GM19328 (cell line): ENCODE measurements around the gene LMBR1.
"Not testable (repeated sequence)": the region's sequence is repeated elsewhere in the genome, so short reads cannot be mapped to it uniquely, and the experiment has no call there.

ENCODE experiments used
- ATAC-seq: cut with Tn5 transposase; IDR thresholded peaks from one replicate; pipeline ENCODE4 v1.9.1; 2021; ENCODE audit warnings: mild to moderate bottlenecking, moderate library complexity; ENCODE audit not compliant: unreplicated experiment

Gene LMBR1

GRCh38 chr7:156703209-156703608 is 189.8 kb downstream of the LMBR1 start:
- no peak for ATAC-seq

- ATAC-seq = no peak
Measured at GRCh38 chr7:156702399-156702798, 190.6 kb downstream of the LMBR1 start.

- ATAC-seq = not testable (repeated sequence)
Measured at GRCh38 chr7:156701787-156702186, 191.2 kb downstream of the LMBR1 start.

- not testable (repeated sequence) for ATAC-seq
Measured at GRCh38 chr7:156698512-156698911, 194.5 kb downstream of the LMBR1 start.

- ATAC-seq = not testable (repeated sequence)
Measured at GRCh38 chr7:156697283-156697682, 195.7 kb downstream of the LMBR1 start.

GRCh38 chr7:156693627-156694026 is 199.4 kb downstream of the LMBR1 start:
- no peak for ATAC-seq

GRCh38 chr7:156692849-156693248 is 200.1 kb downstream of the LMBR1 start:
- ATAC-seq = no peak

GRCh38 chr7:156691764-156692163 is 201.2 kb downstream of the LMBR1 start:
- ATAC-seq = no peak

GRCh38 chr7:156684661-156685060 is 208.3 kb downstream of the LMBR1 start:
- ATAC-seq = no peak

GRCh38 chr7:156684251-156684650 is 208.7 kb downstream of the LMBR1 start:
- ATAC-seq = no peak

- no peak for ATAC-seq
Measured at GRCh38 chr7:156682928-156683327, 210.1 kb downstream of the LMBR1 start.

GRCh38 chr7:156680281-156680680 is 212.7 kb downstream of the LMBR1 start:
- ATAC-seq = no peak

- no peak for ATAC-seq
Measured at GRCh38 chr7:156677374-156678054, 215.5 kb downstream of the LMBR1 start.

- no peak for ATAC-seq
Measured at GRCh38 chr7:156676263-156676662, 216.7 kb downstream of the LMBR1 start.

- ATAC-seq = no peak
Measured at GRCh38 chr7:156675721-156676120, 217.3 kb downstream of the LMBR1 start.

GRCh38 chr7:156673902-156674301 is 219.1 kb downstream of the LMBR1 start:
- ATAC-seq = no peak

- ATAC-seq = no peak
Measured at GRCh38 chr7:156673454-156673853, 219.5 kb downstream of the LMBR1 start.

GRCh38 chr7:156669035-156669828 is 223.8 kb downstream of the LMBR1 start:
- ATAC-seq = no peak

GRCh38 chr7:156668130-156668741 is 224.7 kb downstream of the LMBR1 start:
- ATAC-seq = no peak

GRCh38 chr7:156667110-156667426 is 225.9 kb downstream of the LMBR1 start:
- ATAC-seq = no peak

- ATAC-seq = no peak
Measured at GRCh38 chr7:156666368-156667109, 226.4 kb downstream of the LMBR1 start.
